ENCODE data around the gene DPYD. TPM values are rescaled to one million over a fixed set of nuclear protein-coding genes. Genes with fewer than 3 reads are reported as not detected.

DPYD gene
- polyA plus RNA-seq, 1 of the 3 experiments (the other 2 are of a cell fraction), result 23.0 TPM

DNA sequence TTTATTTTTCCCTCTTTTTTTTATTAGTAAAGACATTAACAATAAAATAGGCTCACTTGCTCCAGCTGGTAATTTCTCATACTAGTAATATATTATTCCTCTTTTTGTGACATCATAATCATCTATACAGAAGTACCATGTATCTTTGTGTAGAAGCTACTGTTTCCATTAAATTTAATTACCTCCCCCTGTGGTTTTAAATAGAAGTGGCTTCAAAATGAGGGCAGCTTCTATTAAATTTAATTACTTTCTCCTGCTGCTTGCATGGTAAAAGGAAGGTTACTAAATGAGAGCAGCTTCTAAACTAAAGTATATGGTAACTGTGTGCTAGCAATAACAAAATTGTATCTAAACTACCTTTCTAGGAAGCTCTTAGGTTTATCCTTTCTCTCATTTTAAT, 94.0 kb downstream of the DPYD start:
- no peak overlapping the region for H2AFZ ChIP-seq (ENCODE audit: low read depth)
- H3K27ac ChIP-seq (ENCODE audit: low read depth in 2 of 2, low read length in 1 of 2), result peak overlapping the region; percentile 7 to 65; a peak in 2 of 4 replicates
- peaks cover 53% of the 10 kb centered on the region for H3K79me2 ChIP-seq (ENCODE audit: insufficient read depth)
- H3K4me2 ChIP-seq, result no peak overlapping the region
- H3K9me2 ChIP-seq, result no peaks in the 10 kb centered on the region
- peaks cover 0 to 67% of the 10 kb centered on the region in 2 experiments for H3K36me3 ChIP-seq (replicated peaks in 1 of 2; ENCODE audit: control insufficient read depth in 1 of 2, insufficient read depth in 2 of 2, low read length in 1 of 2)
- TF ChIP-seq EP300 (IDR thresholded peaks at IDR 0.05; ENCODE audit: borderline replicate concordance in 1 of 2, low read depth in 1 of 2, low read length in 1 of 2) (0 out of 4 replicates have a peak, but pooled peaks of 1 of the 2 experiments have one; percentile 38), GATA2 (CRISPR knock-in tag; IDR thresholded peaks at IDR 0.05) (no peak), RAD21 (IDR thresholded peaks at IDR 0.05; ENCODE audit: low read length) (peak; percentile 32; the same call in 1 of the 2 replicates), RCOR1 (IDR thresholded peaks at IDR 0.05; ENCODE audit: low read length) (peak; percentile 52; the same call in 1 of the 2 replicates), RFX5 (IDR thresholded peaks at IDR 0.05; ENCODE audit: low read length) (peak; percentile 37; the same call in 1 of the 2 replicates)
- H3F3A ChIP-seq (replicated peaks; ENCODE audit: insufficient read depth), result peaks cover 15% of the 10 kb centered on the region
- no peaks in the 10 kb centered on the region for H3K27me3 ChIP-seq (ENCODE audit: insufficient read depth)
- no peak overlapping the region for H3K9ac ChIP-seq
- ChIA-PET CTCF (interaction anchor here (0.8 kb wide), 1 partner anchor 171 kb away, joined by 3 read pairs; no protein-coding TSS in a partner anchor), POLR2A (interaction anchor here (0.9 to 1.2 kb wide), 2 partner anchors 94 to 218 kb away, joined by 3 read pairs; partner anchors contain the start of gene DPYD)
- H4K20me1 ChIP-seq (ENCODE audit: insufficient read depth), result no peaks in the 10 kb centered on the region
- peak; percentile 40 for DNase-seq
- no peak overlapping the region for H3K4me3 ChIP-seq (ENCODE audit: low read depth in 2 of 2, low read length in 1 of 2)
- no peaks in the 10 kb centered on the region; the same call in 1 of the 2 replicates for H3K9me3 ChIP-seq
- peaks cover 7 to 13% of the 10 kb centered on the region in 2 experiments; a peak in 3 of 4 replicates for H3K4me1 ChIP-seq (ENCODE audit: control insufficient read depth in 1 of 2, insufficient read depth in 2 of 2, low read depth in 1 of 2, low read length in 1 of 2)

GRCh38 chr1:97824624-97825023, 96.2 kb downstream of the DPYD start:
- Histone ChIP-seq H3K27me3 (ENCODE audit: insufficient read depth) (no peaks in the 10 kb centered on the region), H3F3A (replicated peaks; ENCODE audit: insufficient read depth) (peaks cover 26% of the 10 kb centered on the region), H3K9me3 (no peaks in the 10 kb centered on the region; the same call in 1 of the 2 replicates), H3K4me1 (ENCODE audit: control insufficient read depth in 1 of 2, insufficient read depth in 2 of 2, low read depth in 1 of 2, low read length in 1 of 2) (peaks cover 7 to 13% of the 10 kb centered on the region in 2 experiments; a peak in 3 of 4 replicates), H3K9me2 (no peaks in the 10 kb centered on the region), H3K4me2 (no peak overlapping the region), H3K79me2 (ENCODE audit: insufficient read depth) (peaks cover 37% of the 10 kb centered on the region), H2AFZ (ENCODE audit: low read depth) (no peak overlapping the region), H3K9ac (no peak overlapping the region), H3K27ac (ENCODE audit: low read depth in 2 of 2, low read length in 1 of 2) (no peak overlapping the region), H4K20me1 (ENCODE audit: insufficient read depth) (no peaks in the 10 kb centered on the region), H3K4me3 (ENCODE audit: low read depth in 2 of 2, low read length in 1 of 2) (no peak overlapping the region), H3K36me3 (replicated peaks in 1 of 2; ENCODE audit: control insufficient read depth in 1 of 2, insufficient read depth in 2 of 2, low read length in 1 of 2) (peaks cover 0 to 58% of the 10 kb centered on the region in 2 experiments)
- ChIA-PET POLR2A (no interaction called here), CTCF (interaction anchor here (0.7 kb wide), 1 partner anchor 1322 kb away, joined by 3 read pairs; no protein-coding TSS in a partner anchor)
- TF ChIP-seq RCOR1 (IDR thresholded peaks at IDR 0.05; ENCODE audit: low read length) (no peak), ELF1 (IDR thresholded peaks at IDR 0.05) (no peak), FOXM1 (IDR thresholded peaks at IDR 0.05; ENCODE audit: low read depth) (no peak), TAF1 (IDR thresholded peaks at IDR 0.05; ENCODE audit: borderline replicate concordance, low read depth, low read length) (no peak), EZH2phosphoT487 (IDR thresholded peaks at IDR 0.05; ENCODE audit: borderline replicate concordance, low read depth) (no peak), RFX5 (IDR thresholded peaks at IDR 0.05; ENCODE audit: low read length) (no peak), FOXJ3 (CRISPR knock-in tag; IDR thresholded peaks at IDR 0.05) (no peak), RAD21 (IDR thresholded peaks at IDR 0.05; ENCODE audit: low read length) (no peak), MEF2A (IDR thresholded peaks at IDR 0.05; ENCODE audit: borderline replicate concordance, low read depth) (no peak), YY1 (IDR thresholded peaks at IDR 0.05; ENCODE audit: low read depth) (no peak), USF1 (IDR thresholded peaks at IDR 0.05; ENCODE audit: borderline replicate concordance, low read depth) (no peak), EP300 (IDR thresholded peaks at IDR 0.05; ENCODE audit: borderline replicate concordance in 1 of 2, low read depth in 1 of 2, low read length in 1 of 2) (no peak), CHD2 (IDR thresholded peaks at IDR 0.05; ENCODE audit: low read length, partially characterized antibody) (no peak)
- TF ChIP-seq, protein P1, sequence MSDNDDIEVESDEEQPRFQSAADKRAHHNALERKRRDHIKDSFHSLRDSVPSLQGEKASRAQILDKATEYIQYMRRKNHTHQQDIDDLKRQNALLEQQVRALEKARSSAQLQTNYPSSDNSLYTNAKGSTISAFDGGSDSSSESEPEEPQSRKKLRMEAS (IDR thresholded peaks at IDR 0.05; ENCODE audit: low read depth), result no peak
- TF ChIP-seq, protein P2, sequence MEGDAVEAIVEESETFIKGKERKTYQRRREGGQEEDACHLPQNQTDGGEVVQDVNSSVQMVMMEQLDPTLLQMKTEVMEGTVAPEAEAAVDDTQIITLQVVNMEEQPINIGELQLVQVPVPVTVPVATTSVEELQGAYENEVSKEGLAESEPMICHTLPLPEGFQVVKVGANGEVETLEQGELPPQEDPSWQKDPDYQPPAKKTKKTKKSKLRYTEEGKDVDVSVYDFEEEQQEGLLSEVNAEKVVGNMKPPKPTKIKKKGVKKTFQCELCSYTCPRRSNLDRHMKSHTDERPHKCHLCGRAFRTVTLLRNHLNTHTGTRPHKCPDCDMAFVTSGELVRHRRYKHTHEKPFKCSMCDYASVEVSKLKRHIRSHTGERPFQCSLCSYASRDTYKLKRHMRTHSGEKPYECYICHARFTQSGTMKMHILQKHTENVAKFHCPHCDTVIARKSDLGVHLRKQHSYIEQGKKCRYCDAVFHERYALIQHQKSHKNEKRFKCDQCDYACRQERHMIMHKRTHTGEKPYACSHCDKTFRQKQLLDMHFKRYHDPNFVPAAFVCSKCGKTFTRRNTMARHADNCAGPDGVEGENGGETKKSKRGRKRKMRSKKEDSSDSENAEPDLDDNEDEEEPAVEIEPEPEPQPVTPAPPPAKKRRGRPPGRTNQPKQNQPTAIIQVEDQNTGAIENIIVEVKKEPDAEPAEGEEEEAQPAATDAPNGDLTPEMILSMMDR (IDR thresholded peaks at IDR 0.05), result no peak
- WGBS (ENCODE audit: low lambda C conversion rate), result 92% methylated on average over 5 of the region's 5 CpGs
- DNase-seq, result no peak
